ENCODE data around the gene HOXB6.

Gene HOXB6

GRCh38 chr17:48615047-48615962 lies 10.5 kb upstream of the HOXB6 start, which contains the start of gene HOXB8:
HOXB8 (minus strand) TSS chr17:48615292; CDS start chr17:48614704, 588 bp downstream.
- in situ Hi-C loops (cut with HindIII; ENCODE audit: low pct_unique_long_range_greater_than_20kb, low sequenced_read_pairs) = no loop called here
- TF ChIP-seq JUND (IDR thresholded peaks at IDR 0.05; ENCODE audit: low read depth) = no peak
- DNase-seq (ENCODE audit: low read depth in 1 of 2, low spot score in 1 of 2) = no peak

- in situ Hi-C loops (cut with HindIII; ENCODE audit: low pct_unique_long_range_greater_than_20kb, low sequenced_read_pairs) = no loop called here
- TF ChIP-seq JUND (IDR thresholded peaks at IDR 0.05; ENCODE audit: low read depth) = no peak
- no peak for DNase-seq (ENCODE audit: low read depth in 1 of 2, low spot score in 1 of 2)
Measured at GRCh38 chr17:48613862-48614694, 9.3 kb upstream of the HOXB6 start.

- TF ChIP-seq JUND (IDR thresholded peaks at IDR 0.05; ENCODE audit: low read depth) = no peak
- in situ Hi-C loops (cut with HindIII; ENCODE audit: low pct_unique_long_range_greater_than_20kb, low sequenced_read_pairs) = no loop called here
- peak in 1 of 2 experiments; percentile 57 for DNase-seq (ENCODE audit: low read depth in 1 of 2, low spot score in 1 of 2)
Measured at GRCh38 chr17:48612854-48613691, 8.3 kb upstream of the HOXB6 start.

GRCh38 chr17:48612456-48612853 lies 7.7 kb upstream of the HOXB6 start:
- no peak for DNase-seq (ENCODE audit: low read depth in 1 of 2, low spot score in 1 of 2)
- no peak for TF ChIP-seq JUND (IDR thresholded peaks at IDR 0.05; ENCODE audit: low read depth)

GRCh38 chr17:48611681-48612455 lies 7.1 kb upstream of the HOXB6 start:
- DNase-seq (ENCODE audit: low read depth in 1 of 2, low spot score in 1 of 2) = peak in 1 of 2 experiments; percentile 60
- in situ Hi-C loops (cut with HindIII; ENCODE audit: low pct_unique_long_range_greater_than_20kb, low sequenced_read_pairs) = no loop called here
- TF ChIP-seq JUND (IDR thresholded peaks at IDR 0.05; ENCODE audit: low read depth) = no peak

More at GRCh38 chr17:48612456-48612853, 7.7 kb upstream of the HOXB6 start:
- in situ Hi-C loops (cut with HindIII; ENCODE audit: low pct_unique_long_range_greater_than_20kb, low sequenced_read_pairs) = no loop called here

- peak; percentile 60 to 70 for DNase-seq (ENCODE audit: low read depth in 1 of 2, low spot score in 1 of 2)
- in situ Hi-C loops (cut with HindIII; ENCODE audit: low pct_unique_long_range_greater_than_20kb, low sequenced_read_pairs) = no loop called here
- TF ChIP-seq JUND (IDR thresholded peaks at IDR 0.05; ENCODE audit: low read depth) = no peak
Measured at GRCh38 chr17:48611213-48611612, 6.4 kb upstream of the HOXB6 start.

- no peak for TF ChIP-seq JUND (IDR thresholded peaks at IDR 0.05; ENCODE audit: low read depth)
- peak; percentile 68 to 82 for DNase-seq (ENCODE audit: low read depth in 1 of 2, low spot score in 1 of 2)
Measured at GRCh38 chr17:48610282-48611211, 5.8 kb upstream of the HOXB6 start, which contains the start of gene HOXB7. HOXB7 (minus strand) TSS chr17:48611017; CDS start chr17:48610918, 99 bp downstream.

GRCh38 chr17:48609759-48610281 lies 5.0 kb upstream of the HOXB6 start:
- in situ Hi-C loops (cut with HindIII; ENCODE audit: low pct_unique_long_range_greater_than_20kb, low sequenced_read_pairs) = no loop called here
- DNase-seq (ENCODE audit: low read depth in 1 of 2, low spot score in 1 of 2) = no peak
- TF ChIP-seq JUND (IDR thresholded peaks at IDR 0.05; ENCODE audit: low read depth) = no peak

More at GRCh38 chr17:48610282-48611211, 5.8 kb upstream of the HOXB6 start, which contains the start of gene HOXB7:
- in situ Hi-C loops (cut with HindIII; ENCODE audit: low pct_unique_long_range_greater_than_20kb, low sequenced_read_pairs) = no loop called here

- in situ Hi-C loops (cut with HindIII; ENCODE audit: low pct_unique_long_range_greater_than_20kb, low sequenced_read_pairs) = no loop called here
- TF ChIP-seq JUND (IDR thresholded peaks at IDR 0.05; ENCODE audit: low read depth) = no peak
- DNase-seq (ENCODE audit: low read depth in 1 of 2, low spot score in 1 of 2) = no peak
Measured at GRCh38 chr17:48609033-48609432, 4.2 kb upstream of the HOXB6 start.

- in situ Hi-C loops (cut with HindIII; ENCODE audit: low pct_unique_long_range_greater_than_20kb, low sequenced_read_pairs) = no loop called here
- no peak for DNase-seq (ENCODE audit: low read depth in 1 of 2, low spot score in 1 of 2)
- TF ChIP-seq JUND (IDR thresholded peaks at IDR 0.05; ENCODE audit: low read depth) = no peak
Measured at GRCh38 chr17:48608494-48608834, 3.7 kb upstream of the HOXB6 start.

Measured in T47D (cell line).